ENCODE data around the gene OR6Y1.

The OR6Y1 gene

GRCh38 chr1:158554352-158554751 is at the start of gene OR6Y1:
Gene OR6Y1 (minus strand): TSS chr1:158554405. CDS start chr1:158548105, 6,300 bp downstream.
- no peak for DNase-seq (ENCODE audit: low read depth)

GRCh38 chr1:158600735-158601134 is 46.5 kb upstream of the OR6Y1 start:
- DNase-seq (ENCODE audit: low read depth): no peak

GRCh38 chr1:158586942-158587341 is 32.7 kb upstream of the OR6Y1 start:
- DNase-seq (ENCODE audit: low read depth): no peak

GRCh38 chr1:158583962-158584361 is 29.8 kb upstream of the OR6Y1 start:
- DNase-seq (ENCODE audit: low read depth): no peak

GRCh38 chr1:158579733-158580132 is 25.5 kb upstream of the OR6Y1 start, which contains the start of gene OR10X1:
Gene OR10X1 (minus strand): TSS chr1:158579899. CDS start chr1:158579899, 0 bp downstream.
- no peak for DNase-seq (ENCODE audit: low read depth)

- DNase-seq (ENCODE audit: low read depth): no peak
These were observed 23.4 kb upstream of the OR6Y1 start for GRCh38 chr1:158577561-158577960.

GRCh38 chr1:158572226-158572625 is 18.0 kb upstream of the OR6Y1 start:
- DNase-seq (ENCODE audit: low read depth): no peak

- DNase-seq (ENCODE audit: low read depth): no peak
These were observed 16.3 kb upstream of the OR6Y1 start, which contains the start of gene OR6P1 for GRCh38 chr1:158570480-158570879. Gene OR6P1 (minus strand): TSS chr1:158570580. CDS start chr1:158563604, 6,976 bp downstream.

GRCh38 chr1:158564608-158565007 is 10.4 kb upstream of the OR6Y1 start:
- DNase-seq (ENCODE audit: low read depth): no peak

GRCh38 chr1:158563853-158564252 is 9.6 kb upstream of the OR6Y1 start:
- DNase-seq (ENCODE audit: low read depth): no peak

GRCh38 chr1:158559696-158560095 is 5.5 kb upstream of the OR6Y1 start:
- DNase-seq (ENCODE audit: low read depth): no peak

- no peak for DNase-seq (ENCODE audit: low read depth)
These were observed 1.9 kb downstream of the OR6Y1 start for GRCh38 chr1:158552296-158552695.

- no peak for DNase-seq (ENCODE audit: low read depth)
These were observed 6.7 kb downstream of the OR6Y1 start for GRCh38 chr1:158547533-158547932.

GRCh38 chr1:158537609-158538008 is 16.6 kb downstream of the OR6Y1 start:
- DNase-seq (ENCODE audit: low read depth): no peak

- DNase-seq (ENCODE audit: low read depth): no peak
These were observed 19.7 kb downstream of the OR6Y1 start for GRCh38 chr1:158534496-158534895.

- DNase-seq (ENCODE audit: low read depth): no peak
These were observed 26.9 kb downstream of the OR6Y1 start for GRCh38 chr1:158527190-158527815.

GRCh38 chr1:158521666-158522058 is 32.5 kb downstream of the OR6Y1 start:
- no peak for DNase-seq (ENCODE audit: low read depth)

- no peak for DNase-seq (ENCODE audit: low read depth)
These were observed 33.1 kb downstream of the OR6Y1 start for GRCh38 chr1:158520955-158521665.

- no peak for DNase-seq (ENCODE audit: low read depth)
These were observed 34.2 kb downstream of the OR6Y1 start for GRCh38 chr1:158520021-158520420.

GRCh38 chr1:158516966-158517365 is 37.2 kb downstream of the OR6Y1 start:
- no peak for DNase-seq (ENCODE audit: low read depth)

- no peak for DNase-seq (ENCODE audit: low read depth)
These were observed 44.6 kb downstream of the OR6Y1 start for GRCh38 chr1:158509471-158510156.

GRCh38 chr1:158507511-158507910 is 46.7 kb downstream of the OR6Y1 start:
- DNase-seq (ENCODE audit: low read depth): no peak
